Measurements from ENCODE around the gene SLC7A1.

- TF ChIP-seq CTCF (IDR thresholded peaks at IDR 0.05) (no peak), POLR2A (IDR thresholded peaks at IDR 0.05) (no peak)
Observed at GRCh38 chr13:29502391-29503008, 93.0 kb downstream of the SLC7A1 start.
